Measurements from ENCODE around the gene HOXC6.

The HOXC6 gene

DNA sequence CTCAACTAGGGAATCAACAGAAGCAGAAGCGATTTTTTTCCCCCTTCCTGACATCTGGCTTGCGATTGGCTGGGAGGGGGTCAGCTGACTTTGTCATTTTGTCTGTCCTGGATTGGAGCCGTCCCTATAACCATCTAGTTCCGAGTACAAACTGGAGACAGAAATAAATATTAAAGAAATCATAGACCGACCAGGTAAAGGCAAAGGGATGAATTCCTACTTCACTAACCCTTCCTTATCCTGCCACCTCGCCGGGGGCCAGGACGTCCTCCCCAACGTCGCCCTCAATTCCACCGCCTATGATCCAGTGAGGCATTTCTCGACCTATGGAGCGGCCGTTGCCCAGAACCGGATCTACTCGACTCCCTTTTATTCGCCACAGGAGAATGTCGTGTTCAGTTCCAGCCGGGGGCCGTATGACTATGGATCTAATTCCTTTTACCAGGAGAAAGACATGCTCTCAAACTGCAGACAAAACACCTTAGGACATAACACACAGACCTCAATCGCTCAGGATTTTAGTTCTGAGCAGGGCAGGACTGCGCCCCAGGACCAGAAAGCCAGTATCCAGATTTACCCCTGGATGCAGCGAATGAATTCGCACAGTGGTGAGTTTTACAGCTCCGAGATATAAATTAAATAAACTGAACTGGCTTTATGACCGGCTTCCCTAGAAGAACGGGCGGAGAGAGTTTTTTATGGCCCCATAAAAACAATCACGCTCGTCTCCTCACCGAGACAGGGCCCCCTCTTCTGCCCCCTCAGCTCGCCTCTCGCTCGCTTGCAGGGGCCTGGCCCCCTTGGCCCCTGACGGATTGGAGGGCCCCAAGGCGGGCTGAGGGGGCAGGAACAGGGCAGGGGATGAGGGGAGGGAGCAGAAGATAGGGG is at the start of gene HOXC6:
TSS of gene HOXC6 (plus strand) at position 127 of the 888 bp plus-strand sequence. CDS start at position 209, 82 bp downstream.
- DNase-seq = no peak

- no peak for DNase-seq
These were observed 49.5 kb upstream of the HOXC6 start for GRCh38 chr12:53978477-53979356.

DNA sequence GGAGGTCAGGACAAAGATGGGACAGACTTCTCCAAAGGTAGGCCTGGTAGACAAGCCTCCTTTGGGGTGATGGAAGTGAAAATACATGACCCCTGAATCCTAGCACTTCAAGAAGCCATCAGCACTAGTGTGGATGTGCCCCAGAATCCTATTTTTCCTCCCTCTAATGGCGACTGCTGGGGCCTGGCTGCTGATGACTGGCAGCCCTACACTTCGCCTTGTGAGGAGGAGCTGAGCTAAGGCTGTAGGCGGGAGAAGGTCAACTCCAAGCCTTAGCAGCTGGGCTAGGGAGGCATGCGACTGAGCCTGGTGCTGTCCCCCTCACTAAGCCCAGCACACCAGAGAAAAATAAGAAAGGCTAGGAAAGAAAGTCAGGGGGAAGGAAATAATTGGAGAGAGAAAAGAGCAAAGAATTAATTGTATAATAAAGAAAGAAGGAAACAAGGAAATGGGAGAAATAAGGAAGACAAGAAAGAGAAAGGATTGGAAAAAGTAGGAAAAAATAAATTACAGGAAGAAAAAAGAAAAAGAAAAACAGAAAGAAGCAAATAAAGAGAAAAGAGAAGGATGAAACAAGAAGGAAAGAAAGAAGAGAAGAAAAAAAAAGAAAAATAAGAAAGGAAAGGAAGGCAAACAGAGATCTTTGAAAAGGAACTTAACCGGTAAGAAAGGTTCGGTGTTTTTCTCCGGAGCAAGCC is 48.0 kb upstream of the HOXC6 start:
- no peak for DNase-seq

GRCh38 chr12:53980802-53981496 is 47.3 kb upstream of the HOXC6 start:
- DNase-seq = no peak

DNA sequence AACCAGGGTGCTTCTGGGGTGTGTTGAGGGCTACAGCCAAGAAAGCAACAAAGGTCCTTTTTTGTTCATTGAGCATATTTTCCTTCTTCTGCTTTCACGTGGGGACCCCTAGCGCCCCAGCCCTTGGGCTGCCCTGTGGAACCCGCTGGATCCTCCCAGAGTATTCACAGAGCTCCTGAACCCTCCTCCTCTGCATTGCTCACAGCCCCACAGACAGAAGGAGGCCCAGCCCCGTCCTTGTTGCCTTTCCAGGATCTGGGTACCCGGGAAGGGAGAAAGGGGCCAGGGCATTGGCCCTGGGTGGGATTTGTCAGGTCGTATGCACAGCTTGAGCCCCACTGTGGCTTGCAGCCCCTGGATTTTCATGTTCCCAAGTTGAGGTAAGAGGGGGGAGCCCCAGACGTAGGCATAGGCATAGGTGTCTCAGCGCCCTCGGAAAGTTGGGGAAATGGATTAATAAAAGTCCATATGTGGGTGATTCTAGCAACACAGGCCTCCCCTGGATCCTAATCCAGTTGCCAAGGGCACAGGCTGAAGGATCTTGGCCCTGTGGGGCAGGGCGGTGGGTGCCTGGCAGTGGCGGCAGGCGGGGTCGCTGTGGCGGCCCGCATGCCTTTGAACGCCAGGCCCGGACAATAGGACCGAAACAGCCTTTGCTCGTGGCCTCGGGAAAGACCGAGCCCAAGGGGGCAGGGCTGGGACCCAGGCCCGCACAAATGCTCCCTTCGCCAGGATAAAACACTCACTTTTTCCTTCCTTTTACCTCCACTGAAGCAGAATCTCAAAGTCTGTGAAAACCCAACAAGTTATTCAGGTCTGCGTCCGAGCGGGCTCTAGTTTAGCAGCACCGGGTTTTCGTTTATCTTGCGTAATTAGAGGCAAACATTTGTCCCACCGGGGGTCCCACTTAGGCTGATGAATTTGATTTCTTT is 46.3 kb upstream of the HOXC6 start:
- no peak for DNase-seq

DNA sequence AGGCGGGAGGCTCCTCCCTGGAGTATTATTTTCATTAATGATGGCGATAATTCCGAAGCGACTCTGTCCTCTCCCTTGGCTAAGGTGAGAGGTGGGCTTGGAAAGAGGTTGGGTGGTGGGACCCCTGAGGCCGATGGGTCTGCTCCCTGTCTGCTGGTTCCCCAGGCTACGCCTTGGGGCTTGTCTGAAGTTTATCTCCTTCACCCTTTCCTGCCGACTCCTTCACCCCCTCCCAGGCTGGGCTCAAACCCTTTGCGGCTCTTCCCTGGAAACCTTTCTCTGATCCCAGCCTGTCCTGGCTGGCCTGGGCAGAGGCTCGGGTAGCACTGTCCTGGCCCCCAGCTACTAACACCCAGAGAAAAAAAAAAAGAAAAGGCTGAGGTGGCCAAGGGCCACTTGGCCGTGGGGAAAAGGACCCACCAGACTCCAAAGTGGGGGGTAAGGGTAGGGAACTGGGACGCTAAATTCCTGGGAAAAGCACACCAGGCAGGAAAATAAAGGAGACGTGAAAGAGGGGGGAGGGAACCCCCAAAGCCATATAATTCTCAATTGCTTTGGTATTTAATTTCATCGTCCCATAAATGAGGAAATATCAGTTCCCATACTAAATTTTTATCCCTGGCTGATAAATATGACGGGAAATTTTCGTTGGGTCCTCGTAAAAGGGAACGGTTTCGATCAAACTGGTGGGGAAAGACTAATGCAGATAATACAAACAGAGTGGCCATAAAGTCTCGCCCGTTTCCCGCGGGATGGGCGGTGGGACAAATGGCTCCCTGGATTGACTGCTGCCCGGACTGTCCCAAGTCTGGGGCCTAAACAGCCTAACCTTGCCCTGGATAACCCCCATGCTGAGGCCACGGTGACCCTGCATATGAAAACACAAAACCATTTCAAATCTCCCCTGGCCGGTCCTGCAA is 45.3 kb upstream of the HOXC6 start:
- DNase-seq = no peak

DNA sequence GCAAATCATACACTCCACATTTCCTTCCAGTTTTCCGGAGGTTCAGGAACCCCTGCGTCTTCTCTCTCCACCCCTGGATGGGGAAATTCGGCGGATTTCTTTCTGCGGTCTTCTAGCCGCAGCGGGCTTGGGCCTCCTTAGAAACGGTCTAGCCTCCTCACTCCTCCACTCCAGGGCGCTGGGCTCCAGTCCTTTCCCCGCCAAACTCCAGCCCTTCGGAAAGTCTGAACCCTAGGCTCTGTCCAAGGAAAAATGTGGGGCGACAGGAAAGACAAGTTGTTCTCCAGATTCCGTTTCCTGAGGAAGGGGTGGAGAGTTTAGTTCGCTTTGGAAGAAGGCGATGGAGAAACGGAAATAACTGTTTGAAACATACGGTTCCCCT is 44.7 kb upstream of the HOXC6 start:
- no peak for DNase-seq

DNA sequence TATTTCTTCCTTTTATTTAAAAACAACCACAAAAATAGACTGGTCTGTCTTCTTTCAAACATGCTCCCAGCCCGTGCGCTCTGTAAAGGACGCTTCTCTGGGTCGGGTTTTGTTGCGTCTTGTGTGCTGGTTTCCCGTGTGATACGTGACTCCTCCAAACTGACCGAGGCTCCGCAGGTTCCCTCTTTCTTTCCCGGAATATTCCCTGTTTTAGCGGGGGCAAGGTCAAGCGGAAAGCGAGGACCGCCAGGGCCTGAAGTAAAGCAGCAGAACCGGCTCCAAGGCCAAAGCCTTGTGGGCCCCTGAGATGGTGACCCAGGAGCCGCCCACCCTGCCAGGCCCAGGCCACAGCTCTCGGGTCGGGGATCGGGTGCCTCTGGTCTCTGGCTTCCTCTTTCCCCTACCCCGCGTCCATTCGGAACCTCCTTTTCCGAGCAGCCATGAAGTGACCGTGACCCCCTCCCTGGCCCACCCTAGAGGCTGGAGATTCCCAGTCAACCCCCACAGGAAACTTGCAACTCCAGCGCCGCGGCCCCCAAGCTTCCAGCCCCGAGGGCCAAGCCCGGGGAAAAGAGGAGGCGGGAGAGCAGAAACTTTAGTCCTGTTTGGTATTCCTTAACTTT is 44.2 kb upstream of the HOXC6 start:
- no peak for DNase-seq

- peak in 2 of 4 experiments; percentile 30 to 50 for DNase-seq
These were observed 43.1 kb upstream of the HOXC6 start, which contains the start of gene HOXC10 for GRCh38 chr12:53984901-53985691. Gene HOXC10, plus strand, starts transcription at chr12:53985146. Its CDS starts 114 bp downstream, at chr12:53985260.

- no peak for DNase-seq
These were observed 42.6 kb upstream of the HOXC6 start for GRCh38 chr12:53985692-53985993.

DNA sequence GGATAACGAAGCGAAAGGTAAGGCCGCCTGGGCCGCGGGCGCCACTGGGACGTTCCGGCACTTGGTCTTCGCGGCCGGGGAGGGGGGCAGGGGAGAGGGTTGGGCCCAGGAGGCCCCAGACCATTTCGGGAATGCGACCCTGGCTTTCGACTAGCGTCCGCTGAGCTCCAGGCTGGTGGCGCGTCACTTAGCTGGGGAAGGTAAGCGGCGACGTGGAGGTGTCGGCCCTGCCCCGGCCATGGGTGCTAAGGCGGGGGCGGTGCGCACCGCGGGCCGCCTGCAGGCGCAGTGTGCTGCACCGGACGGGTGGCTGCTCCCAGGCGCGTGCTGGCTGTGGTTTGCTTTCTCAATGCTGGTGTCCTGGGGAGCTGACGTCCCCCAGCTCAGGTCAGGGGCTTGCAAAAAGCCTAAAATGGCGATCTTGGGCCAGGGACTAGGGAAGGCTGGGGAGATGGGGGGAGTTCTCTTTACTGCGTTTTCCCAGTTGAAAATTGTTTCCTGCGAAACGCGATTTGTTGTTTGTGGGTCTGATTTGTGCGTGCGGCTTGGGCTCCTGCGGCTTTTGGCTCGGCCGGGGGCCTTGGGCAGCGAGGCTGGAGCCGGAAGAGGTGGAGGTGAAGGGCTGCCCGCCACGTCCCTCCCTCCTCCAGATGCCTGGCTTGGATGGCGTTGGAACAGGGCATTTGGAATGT is 42.1 kb upstream of the HOXC6 start:
- no peak for DNase-seq

DNA sequence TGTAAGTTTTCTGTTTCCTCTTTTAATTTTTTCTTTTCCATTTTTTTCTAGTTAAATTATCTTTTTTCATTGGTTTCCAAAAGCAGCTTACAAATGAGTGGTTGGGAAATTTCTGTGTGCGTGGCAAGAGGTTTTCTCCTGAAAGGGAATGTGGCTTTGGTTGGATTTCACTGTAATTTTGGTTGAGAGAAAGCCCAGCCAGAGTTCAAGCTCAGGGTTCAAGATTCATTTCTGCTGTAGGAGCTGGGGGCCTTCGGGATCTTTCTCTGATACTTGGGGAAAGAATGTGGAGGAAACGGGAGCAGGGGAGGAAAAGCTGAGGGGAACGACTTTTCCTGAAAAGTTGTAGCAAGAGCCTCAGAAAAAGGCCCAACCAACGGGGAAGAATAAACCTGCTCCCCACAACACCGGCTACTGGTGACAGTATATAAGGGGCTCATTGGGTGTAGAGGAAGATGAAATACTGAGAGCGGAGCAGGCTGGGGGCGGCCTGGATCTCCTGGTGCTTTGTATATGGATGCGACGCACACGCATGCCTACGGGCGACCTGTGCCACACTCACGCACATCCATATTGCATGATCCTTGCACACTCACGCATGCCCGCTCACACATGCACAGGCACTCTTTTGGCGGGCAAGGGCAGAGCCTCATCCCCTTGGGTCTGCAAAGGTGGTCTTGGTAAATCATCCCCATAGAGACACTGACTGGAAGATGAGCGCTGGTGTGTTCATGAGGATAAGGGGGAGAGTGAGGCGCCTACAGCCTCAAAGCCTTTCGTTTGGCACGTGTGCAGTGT is 41.4 kb upstream of the HOXC6 start:
- DNase-seq = no peak

- DNase-seq = no peak
These were observed 40.4 kb upstream of the HOXC6 start for GRCh38 chr12:53987787-53988230.

GRCh38 chr12:53988541-53989226 is 39.6 kb upstream of the HOXC6 start:
- no peak for DNase-seq

DNA sequence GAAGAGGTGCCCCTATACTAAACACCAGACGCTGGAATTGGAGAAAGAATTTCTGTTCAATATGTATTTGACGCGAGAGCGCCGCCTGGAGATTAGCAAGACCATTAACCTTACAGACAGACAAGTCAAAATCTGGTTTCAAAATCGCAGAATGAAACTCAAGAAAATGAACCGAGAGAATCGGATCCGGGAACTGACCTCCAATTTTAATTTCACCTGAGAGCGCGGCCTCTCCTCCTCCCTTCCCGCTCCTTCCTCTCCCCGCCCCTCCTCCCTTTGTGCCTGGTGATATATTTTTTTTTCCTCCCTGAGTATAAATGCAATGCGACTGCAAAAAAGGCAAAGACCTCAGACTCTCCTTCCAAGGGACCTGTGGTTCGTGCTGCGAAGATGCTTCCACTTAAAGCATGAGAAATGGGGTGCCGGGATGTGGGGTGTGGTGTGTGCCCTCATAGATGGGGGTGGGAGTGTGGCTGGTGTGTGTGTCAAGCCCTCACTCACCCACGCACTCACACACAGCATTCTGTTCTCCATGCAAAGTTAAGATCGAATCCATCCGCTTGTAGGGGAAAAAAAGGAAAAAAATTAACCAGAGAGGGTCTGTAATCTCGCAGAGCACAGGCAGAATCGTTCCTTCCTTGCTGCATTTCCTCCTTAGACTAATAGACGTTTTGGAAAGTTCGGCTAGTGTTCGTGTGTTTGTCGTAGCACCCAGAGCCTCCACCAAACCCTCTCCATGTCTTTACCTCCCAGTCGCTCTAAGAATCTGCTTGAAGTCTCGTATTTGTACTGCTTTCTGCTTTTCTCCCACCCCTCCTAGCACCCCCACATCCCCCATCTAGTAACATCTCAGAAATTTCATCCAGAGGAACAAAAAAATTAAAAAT is 38.8 kb upstream of the HOXC6 start:
- DNase-seq = no peak

Measured in activated naive CD4-positive, alpha-beta T cell (primary cell).